Parathyroid adenoma (tissue), 2 donors: ENCODE measurements around the gene SMC5.
"Not testable (repeated sequence)": the region's sequence is repeated elsewhere in the genome, so short reads cannot be mapped to it uniquely, and the experiment has no call there.

Source experiments
- H2AFZ ChIP-seq: fragments of 300-600 bp; sonication (generic); one replicate; pipeline ENCODE4 v1.7.0; 2017; ENCODE audit warnings: antibody characterized with exemption, mild to moderate bottlenecking
- H3K27ac ChIP-seq: fragments of 300-600 bp; sonication (generic); one replicate; pipeline ENCODE4 v1.7.0; 2017
- H3K27me3 ChIP-seq: fragments of 300-600 bp; sonication (generic); one replicate; pipeline ENCODE4 v1.7.0; 2017; ENCODE audit warnings: low read length; ENCODE audit not compliant: control insufficient read depth, insufficient read depth
- H3K36me3 ChIP-seq: fragments of 300-600 bp; sonication (generic); one replicate; pipeline ENCODE4 v1.7.0; 2017; ENCODE audit warnings: low read length; ENCODE audit not compliant: control insufficient read depth, insufficient read depth
- H3K4me1 ChIP-seq: fragments of 300-600 bp; sonication (generic); one replicate; pipeline ENCODE4 v1.7.0; 2017; ENCODE audit warnings: control low read depth
- H3K4me2 ChIP-seq: fragments of 300-600 bp; sonication (generic); one replicate; pipeline ENCODE4 v1.7.0; 2017; ENCODE audit warnings: low read length
- H3K4me3 ChIP-seq: fragments of 300-600 bp; sonication (generic); one replicate; pipeline ENCODE4 v1.7.0; 2017; ENCODE audit warnings: low read depth, low read length
- H3K79me2 ChIP-seq: fragments of 300-600 bp; sonication (generic); one replicate; pipeline ENCODE4 v1.7.0; 2017; ENCODE audit warnings: control low read depth
- H3K9ac ChIP-seq: fragments of 300-600 bp; sonication (generic); one replicate; pipeline ENCODE4 v1.7.0; 2017; ENCODE audit warnings: mild to moderate bottlenecking
- H3K9me3 ChIP-seq: fragments of 300-600 bp; sonication (generic); one replicate; pipeline ENCODE4 v1.7.0; 2017; ENCODE audit warnings: low read length; ENCODE audit not compliant: control insufficient read depth
- TF ChIP-seq, protein P1 (sequence below): fragments of 300-600 bp; sonication (generic); IDR thresholded peaks from one replicate; pipeline ENCODE4 v1.7.0; 2017; ENCODE audit warnings: antibody characterized with exemption, mild to moderate bottlenecking
- donor health status: primary hyperparathyroidism.

SMC5 gene

DNA sequence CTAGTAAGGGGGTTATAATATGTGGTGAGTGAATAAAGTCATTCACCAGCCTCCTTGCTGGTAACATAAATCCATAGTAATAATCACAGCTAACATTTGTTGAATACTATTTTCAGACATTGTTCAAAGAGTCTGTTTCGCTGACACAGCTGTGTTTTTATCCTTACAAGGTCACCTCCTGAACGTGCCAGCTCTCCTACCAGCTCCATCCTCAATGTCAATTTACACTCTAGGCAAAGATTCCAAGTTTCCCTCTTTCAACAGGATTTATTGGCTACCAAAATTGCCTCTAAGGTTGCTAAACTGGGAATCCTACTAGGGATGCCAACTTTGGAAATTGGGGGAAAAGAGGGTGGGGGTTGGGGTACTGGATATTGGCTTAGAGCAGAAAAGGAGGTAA, 30.7 kb upstream of the SMC5 start:
- TF ChIP-seq, protein P1, sequence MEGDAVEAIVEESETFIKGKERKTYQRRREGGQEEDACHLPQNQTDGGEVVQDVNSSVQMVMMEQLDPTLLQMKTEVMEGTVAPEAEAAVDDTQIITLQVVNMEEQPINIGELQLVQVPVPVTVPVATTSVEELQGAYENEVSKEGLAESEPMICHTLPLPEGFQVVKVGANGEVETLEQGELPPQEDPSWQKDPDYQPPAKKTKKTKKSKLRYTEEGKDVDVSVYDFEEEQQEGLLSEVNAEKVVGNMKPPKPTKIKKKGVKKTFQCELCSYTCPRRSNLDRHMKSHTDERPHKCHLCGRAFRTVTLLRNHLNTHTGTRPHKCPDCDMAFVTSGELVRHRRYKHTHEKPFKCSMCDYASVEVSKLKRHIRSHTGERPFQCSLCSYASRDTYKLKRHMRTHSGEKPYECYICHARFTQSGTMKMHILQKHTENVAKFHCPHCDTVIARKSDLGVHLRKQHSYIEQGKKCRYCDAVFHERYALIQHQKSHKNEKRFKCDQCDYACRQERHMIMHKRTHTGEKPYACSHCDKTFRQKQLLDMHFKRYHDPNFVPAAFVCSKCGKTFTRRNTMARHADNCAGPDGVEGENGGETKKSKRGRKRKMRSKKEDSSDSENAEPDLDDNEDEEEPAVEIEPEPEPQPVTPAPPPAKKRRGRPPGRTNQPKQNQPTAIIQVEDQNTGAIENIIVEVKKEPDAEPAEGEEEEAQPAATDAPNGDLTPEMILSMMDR = no peak
- no peak overlapping the region for H3K4me2 ChIP-seq
- no peak overlapping the region for H3K9ac ChIP-seq
- H2AFZ ChIP-seq = no peak overlapping the region
- H3K79me2 ChIP-seq = no peaks in the 10 kb centered on the region
- H3K36me3 ChIP-seq = no peaks in the 10 kb centered on the region
- H3K4me3 ChIP-seq = no peak overlapping the region
- H3K9me3 ChIP-seq = no peaks in the 10 kb centered on the region
- H3K27me3 ChIP-seq = no peaks in the 10 kb centered on the region
- H3K27ac ChIP-seq = no peak overlapping the region
- no peaks in the 10 kb centered on the region for H3K4me1 ChIP-seq

DNA sequence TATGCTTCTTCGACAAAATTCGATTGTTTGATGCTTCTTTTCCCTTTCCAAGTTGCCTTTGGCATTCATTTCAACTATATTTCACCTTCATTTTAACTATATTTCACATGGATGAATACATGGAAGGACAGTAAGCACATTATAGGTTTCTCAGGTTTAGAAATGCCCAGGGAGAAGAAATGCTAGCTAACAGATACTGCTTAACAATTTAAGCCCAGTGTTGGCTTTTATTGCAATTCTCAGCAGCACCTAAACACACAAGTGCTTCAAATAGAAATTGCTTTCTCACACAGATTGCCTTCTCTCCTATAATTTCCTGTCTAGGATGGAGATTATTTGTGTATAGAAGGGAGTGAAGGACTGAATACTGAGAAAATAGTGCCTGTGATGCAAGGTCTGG, 30.2 kb upstream of the SMC5 start:
- H2AFZ ChIP-seq = no peak overlapping the region
- H3K9ac ChIP-seq = no peak overlapping the region
- H3K9me3 ChIP-seq = no peaks in the 10 kb centered on the region
- H3K27ac ChIP-seq = no peak overlapping the region
- no peaks in the 10 kb centered on the region for H3K4me1 ChIP-seq
- H3K4me3 ChIP-seq = no peak overlapping the region
- no peaks in the 10 kb centered on the region for H3K36me3 ChIP-seq
- no peaks in the 10 kb centered on the region for H3K79me2 ChIP-seq
- TF ChIP-seq, protein P1 = no peak
- H3K4me2 ChIP-seq = no peak overlapping the region
- no peaks in the 10 kb centered on the region for H3K27me3 ChIP-seq

DNA sequence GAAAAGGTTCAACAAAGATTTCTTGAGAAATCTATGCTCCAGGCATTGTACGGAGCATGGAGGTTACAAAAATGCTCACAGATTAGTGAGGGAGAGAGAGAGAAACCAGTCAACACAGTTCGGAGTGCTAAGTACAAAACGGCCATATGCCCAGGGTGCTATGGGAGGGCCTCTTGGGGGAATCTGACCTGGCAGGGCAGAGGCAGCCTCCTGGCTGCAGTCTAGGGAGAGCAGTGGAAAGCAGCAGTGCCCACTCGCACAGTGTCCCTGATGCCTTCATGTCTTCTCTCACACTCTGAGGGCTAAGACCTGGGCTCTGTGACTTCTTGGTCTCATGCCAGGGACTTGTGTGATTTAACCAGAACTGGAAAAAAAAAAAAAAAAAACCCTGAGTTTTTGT, 29.8 kb upstream of the SMC5 start:
- H3K27me3 ChIP-seq = no peaks in the 10 kb centered on the region
- H3K4me2 ChIP-seq = no peak overlapping the region
- H3K9ac ChIP-seq = no peak overlapping the region
- H2AFZ ChIP-seq = no peak overlapping the region
- no peak overlapping the region for H3K4me3 ChIP-seq
- no peak overlapping the region for H3K27ac ChIP-seq
- TF ChIP-seq, protein P1 = no peak
- H3K36me3 ChIP-seq = no peaks in the 10 kb centered on the region
- no peaks in the 10 kb centered on the region for H3K79me2 ChIP-seq
- no peaks in the 10 kb centered on the region for H3K9me3 ChIP-seq
- no peaks in the 10 kb centered on the region for H3K4me1 ChIP-seq

DNA sequence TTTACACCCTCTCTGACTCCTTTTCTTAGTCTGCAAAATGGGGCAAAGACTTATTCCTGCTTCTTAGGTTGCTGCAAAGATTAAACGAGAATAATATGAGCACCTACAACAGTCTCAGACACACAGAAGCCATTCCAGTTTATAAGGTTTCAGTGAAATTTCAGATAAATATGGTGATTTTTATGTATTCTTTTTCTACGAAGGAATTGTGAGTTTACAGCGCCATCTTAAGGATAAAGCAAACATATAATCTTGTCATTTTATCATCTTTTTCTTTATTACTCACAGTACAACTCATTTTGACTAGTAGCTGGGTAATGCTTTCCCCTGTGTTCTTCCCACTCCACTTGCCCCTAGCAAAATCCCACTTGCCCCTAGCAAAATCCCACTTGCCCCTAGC, 29.2 kb upstream of the SMC5 start:
- Histone ChIP-seq H3K4me3 (no peak overlapping the region), H3K36me3 (no peaks in the 10 kb centered on the region), H2AFZ (no peak overlapping the region), H3K9ac (no peak overlapping the region), H3K27ac (no peak overlapping the region), H3K4me1 (no peaks in the 10 kb centered on the region), H3K27me3 (no peaks in the 10 kb centered on the region), H3K4me2 (no peak overlapping the region), H3K79me2 (no peaks in the 10 kb centered on the region), H3K9me3 (no peaks in the 10 kb centered on the region)
- TF ChIP-seq, protein P1 = no peak

DNA sequence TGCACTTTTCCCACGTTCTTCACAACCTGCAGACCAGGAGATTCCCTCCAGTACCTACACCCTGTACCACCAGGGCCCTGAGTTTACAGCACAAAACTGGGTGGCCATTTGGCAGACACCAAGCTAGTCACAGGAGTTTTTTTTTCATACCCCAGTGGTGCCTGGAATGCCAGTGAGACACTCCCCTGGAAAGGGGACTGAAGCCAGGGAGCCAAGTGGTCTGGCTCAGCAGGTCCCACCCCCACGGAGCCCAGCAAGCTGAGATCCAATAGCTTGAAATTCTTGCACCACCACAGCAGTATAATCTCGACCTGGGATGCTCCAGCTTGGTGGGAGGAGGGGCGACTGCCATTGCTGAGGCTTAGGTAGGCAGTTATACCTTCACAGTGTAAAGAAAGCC, 26.3 kb upstream of the SMC5 start:
- Histone ChIP-seq H3K27ac (no peak overlapping the region), H2AFZ (no peak overlapping the region), H3K4me3 (no peak overlapping the region), H3K9me3 (no peaks in the 10 kb centered on the region), H3K79me2 (no peaks in the 10 kb centered on the region), H3K4me2 (no peak overlapping the region), H3K36me3 (no peaks in the 10 kb centered on the region), H3K27me3 (no peaks in the 10 kb centered on the region), H3K4me1 (no peaks in the 10 kb centered on the region), H3K9ac (no peak overlapping the region)
- TF ChIP-seq, protein P1 = no peak

DNA sequence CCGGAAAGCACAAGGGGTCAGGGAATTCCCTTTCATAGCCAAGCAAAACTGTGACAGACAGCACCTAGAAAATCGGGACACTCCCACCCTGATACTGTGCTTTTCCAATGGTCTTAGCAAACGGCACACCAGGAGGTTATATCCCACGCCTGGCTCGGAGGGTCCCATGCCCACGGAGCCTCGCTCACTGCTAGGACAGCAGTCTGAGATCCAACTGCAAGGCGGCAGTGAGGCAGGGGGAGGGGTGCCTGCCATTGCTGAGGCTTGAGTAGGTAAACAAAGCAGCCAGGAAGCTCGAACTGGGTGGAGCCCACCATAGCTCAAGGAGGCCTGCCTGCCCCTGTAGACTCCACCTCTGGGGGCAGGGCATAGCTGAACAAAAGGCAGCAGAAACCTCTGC, 24.6 kb upstream of the SMC5 start:
- H3K36me3 ChIP-seq, H3K9me3 ChIP-seq, H3K79me2 ChIP-seq: not testable (repeated sequence)

DNA sequence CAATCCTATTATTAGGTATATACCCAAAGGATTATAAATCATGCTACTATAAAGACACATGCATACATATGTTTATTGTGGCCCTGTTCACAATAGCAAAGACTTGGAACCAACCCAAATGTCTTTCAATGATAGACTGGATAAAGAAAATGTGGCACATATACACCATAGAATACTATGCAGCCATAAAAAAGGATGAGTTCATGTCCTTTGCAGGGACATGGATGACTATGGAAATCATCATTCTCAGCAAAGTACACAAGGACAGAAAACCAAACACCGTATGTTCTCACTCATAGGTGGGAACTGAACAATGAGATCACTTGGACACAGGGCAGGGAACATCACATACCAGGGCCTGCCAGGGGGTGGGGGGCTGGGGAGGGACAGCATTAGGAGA, 12.8 kb upstream of the SMC5 start:
- not testable (repeated sequence) for H2AFZ ChIP-seq, H3K9ac ChIP-seq, H3K36me3 ChIP-seq, H3K4me3 ChIP-seq, H3K27ac ChIP-seq, H3K9me3 ChIP-seq, H3K4me1 ChIP-seq, H3K79me2 ChIP-seq, H3K4me2 ChIP-seq, H3K27me3 ChIP-seq

More for the DNA sequence above, 24.6 kb upstream of the SMC5 start:
- H3K27me3 ChIP-seq, H2AFZ ChIP-seq, H3K4me3 ChIP-seq, H3K27ac ChIP-seq, H3K9ac ChIP-seq, H3K4me2 ChIP-seq, H3K4me1 ChIP-seq: not testable (repeated sequence)
